Gastrocnemius medialis (tissue), 4 donors: ENCODE measurements around the gene NAP1L4. TPM values are rescaled to one million over a fixed set of nuclear protein-coding genes. Genes with fewer than 3 reads are reported as not detected.

Experiments
- ATAC-seq, 2 donors: fragments of 150-250 bp; one replicate each; pipeline ENCODE4 v1.9.1; 2016
- DNase-seq, 2 donors: peaks; one replicate each; pipeline ENCODE4 v3.0.0-alpha.2; 2019
- H3K27ac ChIP-seq, 4 donors: fragments of 200-600 bp; sonication (generic); 1 replicate in 1 of 4; 2 replicates in 3 of 4; pipeline ENCODE4 v1.5.1; 2016 to 2018; ENCODE audit warnings: mild to moderate bottlenecking in 2 of 4, moderate library complexity in 1 of 4
- H3K27me3 ChIP-seq, 3 donors: fragments of 200-600 bp; sonication (generic) in 2 of 3; 1 replicate in 1 of 3; 2 replicates in 2 of 3; pipeline versions ENCODE4 v1.5.1 to v1.6.0; 2016 to 2019; ENCODE audit warnings: mild to moderate bottlenecking in 1 of 3, moderate library complexity in 1 of 3
- H3K36me3 ChIP-seq, 2 donors: fragments of 200-600 bp; sonication (generic) in 1 of 2; one replicate each; pipeline ENCODE4 v1.5.1; 2017 to 2018
- H3K4me1 ChIP-seq, 2 donors: fragments of 200-600 bp; sonication (generic) in 1 of 2; one replicate each; pipeline ENCODE4 v1.5.1; 2016 to 2017; ENCODE audit warnings: mild to moderate bottlenecking in 2 of 2
- H3K4me3 ChIP-seq, 4 donors: fragments of 200-600 bp; sonication (generic) in 3 of 4; 1 replicate in 1 of 4; 2 replicates in 3 of 4; pipeline ENCODE4 v1.5.1; 2016 to 2019; ENCODE audit warnings: mild to moderate bottlenecking in 2 of 4
- H3K9me3 ChIP-seq, 3 donors: fragments of 200-600 bp; sonication (generic) in 2 of 3; 1 replicate in 1 of 3; 2 replicates in 2 of 3; pipeline ENCODE4 v1.5.1; 2016 to 2019
- POLR2A ChIP-seq, 2 donors: fragments of 450-650 bp; IDR thresholded peaks; one replicate each; pipeline ENCODE4 v1.6.1; 2017; ENCODE audit warnings: antibody characterized with exemption in 2 of 2, mild to moderate bottlenecking in 2 of 2, moderate library complexity in 2 of 2
- in situ Hi-C, 4 donors: fragments of 200-750 bp; cut with MboI; loops; one replicate each; pipeline versions ENCODE4 v1.15.0 to v1.8.0; 2017; ENCODE audit warnings: low sequenced_read_pairs in 4 of 4
- intact Hi-C: fragments of 100-400 bp; cut with DNase I; formaldehyde crosslinking; loops from one replicate; pipeline ENCODE4 v1.15.1; 2023; ENCODE audit warnings: low total_unique reads
- total RNA-seq, 4 donors: library from RNA; depleted of rRNA; stranded (reverse); fragments of >200 nt; gene quantifications; one replicate each; pipeline versions ENCODE4 v1.1.0 to v1.2.3, GENCODE V29; 2016
- TF ChIP-seq, protein P1 (sequence below), 5 experiments: fragments of 450-650 bp in 3 of 5; fragments of 200-600 bp in 2 of 5; sonication (generic) in 2 of 5; IDR thresholded peaks in 4 of 5; conservative IDR thresholded peaks in 1 of 5; 1 replicate in 4 of 5; 2 replicates in 1 of 5; pipeline ENCODE4 v1.5.1; 2016 to 2019; ENCODE audit warnings: antibody characterized with exemption in 5 of 5, mild to moderate bottlenecking in 3 of 5, moderate library complexity in 3 of 5

The NAP1L4 gene
- total RNA-seq, 4 donors from 2014 or later, result 86.4 to 123 (median 111) TPM

DNA sequence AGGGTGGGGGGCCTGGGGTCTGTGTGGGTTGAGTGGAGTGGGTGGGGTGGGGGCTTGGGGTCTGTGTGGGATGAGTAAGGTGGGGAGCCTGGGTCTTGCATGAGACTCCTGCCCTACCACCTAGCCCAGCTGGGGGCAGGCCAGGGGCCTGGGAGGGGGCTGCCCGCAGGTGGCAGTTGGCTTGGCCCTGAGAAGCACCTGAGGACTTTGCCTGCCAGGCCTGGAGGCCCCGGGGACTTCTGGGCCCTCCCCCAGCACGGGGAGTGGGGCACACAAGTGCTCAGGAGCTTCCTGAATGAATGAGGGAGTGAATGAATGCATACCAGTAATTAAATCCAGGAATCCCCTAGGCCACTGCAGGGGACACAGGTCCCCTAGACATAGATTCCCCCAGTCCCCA lies 69.5 kb downstream of the NAP1L4 start:
- Histone ChIP-seq H3K4me3 (no peak overlapping the region), H3K4me1 (no peaks in the 10 kb centered on the region), H3K9me3 (no peaks in the 10 kb centered on the region), H3K36me3 (no peaks in the 10 kb centered on the region), H3K27ac (no peak overlapping the region), H3K27me3 (peaks cover 3 to 10% (median 3%) of the 10 kb centered on the region in 3 donors)
- no peak for TF ChIP-seq POLR2A (IDR thresholded peaks at IDR 0.05)
- TF ChIP-seq, protein P1, sequence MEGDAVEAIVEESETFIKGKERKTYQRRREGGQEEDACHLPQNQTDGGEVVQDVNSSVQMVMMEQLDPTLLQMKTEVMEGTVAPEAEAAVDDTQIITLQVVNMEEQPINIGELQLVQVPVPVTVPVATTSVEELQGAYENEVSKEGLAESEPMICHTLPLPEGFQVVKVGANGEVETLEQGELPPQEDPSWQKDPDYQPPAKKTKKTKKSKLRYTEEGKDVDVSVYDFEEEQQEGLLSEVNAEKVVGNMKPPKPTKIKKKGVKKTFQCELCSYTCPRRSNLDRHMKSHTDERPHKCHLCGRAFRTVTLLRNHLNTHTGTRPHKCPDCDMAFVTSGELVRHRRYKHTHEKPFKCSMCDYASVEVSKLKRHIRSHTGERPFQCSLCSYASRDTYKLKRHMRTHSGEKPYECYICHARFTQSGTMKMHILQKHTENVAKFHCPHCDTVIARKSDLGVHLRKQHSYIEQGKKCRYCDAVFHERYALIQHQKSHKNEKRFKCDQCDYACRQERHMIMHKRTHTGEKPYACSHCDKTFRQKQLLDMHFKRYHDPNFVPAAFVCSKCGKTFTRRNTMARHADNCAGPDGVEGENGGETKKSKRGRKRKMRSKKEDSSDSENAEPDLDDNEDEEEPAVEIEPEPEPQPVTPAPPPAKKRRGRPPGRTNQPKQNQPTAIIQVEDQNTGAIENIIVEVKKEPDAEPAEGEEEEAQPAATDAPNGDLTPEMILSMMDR (IDR thresholded peaks at IDR 0.05 in 4 of 5, conservative IDR thresholded peaks at IDR 0.05 in 1 of 5), result no peak
- in situ Hi-C loops (no loop called here), intact Hi-C loops (no loop called here)
- ATAC-seq (no peak), DNase-seq (no peak)

DNA sequence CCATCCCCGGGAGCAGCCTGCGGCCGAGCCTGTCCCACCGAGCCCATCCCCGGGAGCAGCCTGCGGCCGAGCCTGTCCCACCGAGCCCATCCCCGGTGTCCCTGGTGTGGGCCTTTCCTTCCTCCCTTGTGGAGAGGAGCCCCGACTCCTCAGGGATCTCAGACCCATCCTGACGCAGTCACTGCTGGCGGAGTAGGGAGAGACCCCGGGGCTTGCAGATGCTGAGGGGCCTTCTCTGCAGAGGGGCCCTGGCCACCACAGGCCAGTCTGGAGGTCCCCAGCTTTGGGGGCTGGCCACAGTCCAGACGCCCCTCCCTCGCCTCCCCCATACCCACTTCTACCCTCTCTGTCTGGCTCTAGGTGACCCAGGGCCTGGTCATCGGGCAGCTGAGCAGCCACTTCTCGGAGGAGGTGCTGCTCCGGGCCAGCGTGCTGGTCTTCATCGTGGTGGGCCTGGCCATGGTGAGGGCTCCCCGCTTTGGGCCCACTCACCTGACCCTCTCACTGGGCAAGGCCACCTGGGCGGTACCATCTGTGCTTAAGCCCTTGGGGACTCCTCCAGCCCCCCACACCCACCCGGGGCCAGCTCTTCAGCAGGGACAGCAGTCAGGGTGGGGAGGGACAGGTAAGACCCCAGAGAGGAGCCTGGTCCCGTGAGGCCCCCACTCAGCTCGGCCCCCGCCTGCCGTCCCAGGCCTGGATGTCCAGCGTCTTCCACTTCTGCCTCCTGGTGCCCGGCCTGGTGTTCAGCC lies 70.2 kb downstream of the NAP1L4 start:
- in situ Hi-C loops, result no loop called here
- no peak for TF ChIP-seq POLR2A (IDR thresholded peaks at IDR 0.05)
- TF ChIP-seq, protein P1 (IDR thresholded peaks at IDR 0.05 in 4 of 5, conservative IDR thresholded peaks at IDR 0.05 in 1 of 5), result no peak
- Histone ChIP-seq H3K4me1 (no peaks in the 10 kb centered on the region), H3K27ac (no peak overlapping the region), H3K36me3 (no peaks in the 10 kb centered on the region), H3K9me3 (no peaks in the 10 kb centered on the region), H3K27me3 (peaks cover 0 to 3% (median under 1%) of the 10 kb centered on the region in 3 donors), H3K4me3 (no peak overlapping the region)
- intact Hi-C loops, result no loop called here
- DNase-seq (no peak), ATAC-seq (no peak)

DNA sequence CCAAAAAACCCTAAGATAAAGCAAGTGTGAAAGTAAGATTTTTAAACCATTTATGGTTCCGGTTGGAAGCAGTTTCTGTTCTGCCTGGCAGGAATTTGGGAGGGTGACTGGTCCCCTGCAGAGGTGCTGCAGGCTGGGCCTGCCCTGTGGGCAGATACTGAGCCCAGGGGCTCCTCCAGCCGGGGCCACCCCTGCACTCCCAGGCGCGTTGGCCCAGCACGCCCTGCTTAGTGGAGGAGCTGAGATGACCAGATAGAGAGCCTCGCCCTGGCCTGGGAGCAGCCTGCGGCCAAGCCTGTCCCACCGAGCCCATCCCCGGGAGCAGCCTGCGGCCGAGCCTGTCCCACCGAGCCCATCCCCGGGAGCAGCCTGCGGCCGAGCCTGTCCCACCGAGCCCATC lies 70.9 kb downstream of the NAP1L4 start:
- no peaks in the 10 kb centered on the region for H3K9me3 ChIP-seq
- ATAC-seq (no peak), DNase-seq (no peak)
- no peaks in the 10 kb centered on the region for H3K27me3 ChIP-seq
- in situ Hi-C loops (no loop called here), intact Hi-C loops (no loop called here)
- no peak overlapping the region for H3K4me3 ChIP-seq
- H3K4me1 ChIP-seq, result no peaks in the 10 kb centered on the region
- TF ChIP-seq, protein P1 (IDR thresholded peaks at IDR 0.05 in 4 of 5, conservative IDR thresholded peaks at IDR 0.05 in 1 of 5), result no peak
- no peak for TF ChIP-seq POLR2A (IDR thresholded peaks at IDR 0.05)
- H3K36me3 ChIP-seq, result no peaks in the 10 kb centered on the region
- H3K27ac ChIP-seq, result no peak overlapping the region

DNA sequence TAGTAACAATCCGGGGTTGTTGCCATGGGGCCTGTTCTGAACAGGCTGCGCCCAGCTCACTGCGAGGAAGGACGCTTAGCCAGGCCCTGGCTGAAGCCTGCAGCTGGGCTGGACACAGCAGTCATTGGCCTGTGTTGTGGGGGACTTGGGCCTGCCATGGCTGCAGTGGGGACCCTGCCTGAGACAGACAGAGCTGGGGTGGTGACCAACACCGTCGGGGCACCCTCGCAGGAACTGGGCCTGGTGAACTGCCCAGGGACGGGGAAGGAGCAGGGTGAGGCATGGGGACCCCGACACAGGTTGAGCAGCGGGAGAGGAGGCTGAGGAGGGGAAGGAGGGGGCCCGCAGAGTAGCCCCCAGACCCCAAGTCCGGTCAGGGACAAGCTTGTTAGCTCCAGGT lies 71.8 kb downstream of the NAP1L4 start:
- DNase-seq (no peak), ATAC-seq (no peak)
- no peak overlapping the region for H3K27ac ChIP-seq
- no peaks in the 10 kb centered on the region for H3K9me3 ChIP-seq
- no peaks in the 10 kb centered on the region for H3K27me3 ChIP-seq
- no peak for TF ChIP-seq POLR2A (IDR thresholded peaks at IDR 0.05)
- TF ChIP-seq, protein P1 (IDR thresholded peaks at IDR 0.05 in 4 of 5, conservative IDR thresholded peaks at IDR 0.05 in 1 of 5), result no peak
- in situ Hi-C loops (no loop called here), intact Hi-C loops (no loop called here)
- H3K4me1 ChIP-seq, result no peaks in the 10 kb centered on the region
- no peak overlapping the region for H3K4me3 ChIP-seq
- no peaks in the 10 kb centered on the region for H3K36me3 ChIP-seq

DNA sequence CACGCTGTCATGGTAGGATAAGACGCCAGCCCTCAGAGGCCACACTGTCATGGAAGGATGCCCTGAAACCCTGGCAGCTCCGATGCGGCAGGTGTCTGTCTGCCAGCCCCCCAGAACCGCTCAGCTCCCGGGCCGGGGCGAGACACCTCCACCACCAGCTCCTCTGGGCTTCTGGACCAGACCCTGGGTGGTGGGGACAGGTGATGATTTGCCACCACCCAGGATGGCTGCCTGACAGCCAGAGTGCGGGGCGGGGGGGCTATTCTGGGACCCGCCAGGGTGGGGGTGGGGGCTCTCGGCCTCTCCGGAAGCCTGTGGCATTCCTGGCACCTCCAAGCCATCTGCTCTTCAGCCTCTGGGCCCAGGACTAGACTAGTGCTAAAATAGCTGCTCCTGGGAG lies 72.3 kb downstream of the NAP1L4 start:
- H3K4me3 ChIP-seq, result no peak overlapping the region
- intact Hi-C loops (no loop called here), in situ Hi-C loops (no loop called here)
- no peaks in the 10 kb centered on the region for H3K36me3 ChIP-seq
- H3K9me3 ChIP-seq, result no peaks in the 10 kb centered on the region
- no peak for TF ChIP-seq POLR2A (IDR thresholded peaks at IDR 0.05)
- TF ChIP-seq, protein P1 (IDR thresholded peaks at IDR 0.05 in 4 of 5, conservative IDR thresholded peaks at IDR 0.05 in 1 of 5), result no peak
- DNase-seq (no peak), ATAC-seq (no peak)
- H3K4me1 ChIP-seq, result no peaks in the 10 kb centered on the region
- H3K27ac ChIP-seq, result no peak overlapping the region
- no peaks in the 10 kb centered on the region for H3K27me3 ChIP-seq
